Lower lobe of right lung (tissue), 2 donors: ENCODE measurements around the gene DYNC1LI1. TPM values are rescaled to one million over a fixed set of nuclear protein-coding genes. Genes with fewer than 3 reads are reported as not detected.
A peak's percentile ranks its signal among the peaks of the same experiment; 100 is the strongest.

Experiments
- ATAC-seq, 2 donors: fragments of 200-7000 bp; cut with Tn5 transposase; one replicate each; pipeline ENCODE4 v1.9.1; 2020 to 2022; ENCODE audit warnings: mild to moderate bottlenecking in 2 of 2, moderate library complexity in 2 of 2
- DNase-seq: peaks from one replicate; pipeline ENCODE4 v3.0.0-alpha.2; 2020
- H3K27ac ChIP-seq: fragments of 200-600 bp; one replicate; pipeline ENCODE4 v1.8.0; 2022
- H3K27me3 ChIP-seq: fragments of 200-600 bp; one replicate; pipeline ENCODE4 v1.8.0; 2022; ENCODE audit warnings: low read depth
- H3K36me3 ChIP-seq: fragments of 200-600 bp; one replicate; pipeline ENCODE4 v1.8.0; 2022; ENCODE audit warnings: mild to moderate bottlenecking
- H3K4me1 ChIP-seq: fragments of 200-600 bp; one replicate; pipeline ENCODE4 v1.8.0; 2022
- H3K4me3 ChIP-seq: fragments of 200-600 bp; one replicate; pipeline ENCODE4 v1.8.0; 2022; ENCODE audit warnings: mild to moderate bottlenecking
- H3K9me3 ChIP-seq: fragments of 200-600 bp; one replicate; pipeline ENCODE4 v1.8.0; 2022
- CTCF ChIP-seq: fragments of 200-600 bp; IDR thresholded peaks from one replicate; pipeline ENCODE4 v1.8.0; 2022; ENCODE audit warnings: antibody characterized with exemption, mild to moderate bottlenecking
- intact Hi-C: fragments of 100-400 bp; cut with DNase I; formaldehyde crosslinking; loops from one replicate; pipeline ENCODE4 v1.11.0; 2022
- total RNA-seq: library from RNA; stranded (reverse); fragmentation: NEBNext Ultra II Directional; extraction: Animal tissue kit (Norgen Biotek cat#: 25700); gene quantifications from one replicate; pipeline ENCODE4 v1.2.1, GENCODE V29; 2021
- donor health status: DM: no; HTN: yes; CAD: no; lungs with severe emphysema.

The DYNC1LI1 gene
- total RNA-seq, 1 donor from 2014 or later = 35.6 TPM

GRCh38 chr3:32502118-32502945 lies 68.3 kb downstream of the DYNC1LI1 start, which contains the start of gene CMTM6:
CMTM6 (minus strand) TSS chr3:32502852; CDS start chr3:32502745, 107 bp downstream.
- intact Hi-C loops = no loop called here
- H3K4me1 ChIP-seq = peaks cover 21% of the 10 kb centered on the region
- H3K27me3 ChIP-seq = no peaks in the 10 kb centered on the region
- peak; percentile 96 to 97 for ATAC-seq
- TF ChIP-seq CTCF = no peak
- peak within 1 kb of the TSS; percentile 98 for H3K27ac ChIP-seq
- peak within 1 kb of the TSS; percentile 88 for H3K4me3 ChIP-seq
- H3K36me3 ChIP-seq = no peaks in the 10 kb centered on the region
- peak; percentile 89 for DNase-seq
- no peaks in the 10 kb centered on the region for H3K9me3 ChIP-seq

GRCh38 chr3:32501783-32502117 lies 68.9 kb downstream of the DYNC1LI1 start:
- no peaks in the 10 kb centered on the region for H3K27me3 ChIP-seq
- H3K4me3 ChIP-seq = peak overlapping the region; percentile 88
- TF ChIP-seq CTCF = no peak
- intact Hi-C loops = no loop called here
- peak overlapping the region; percentile 98 for H3K27ac ChIP-seq
- no peak for DNase-seq
- H3K9me3 ChIP-seq = no peaks in the 10 kb centered on the region
- H3K36me3 ChIP-seq = no peaks in the 10 kb centered on the region
- H3K4me1 ChIP-seq = peaks cover 21% of the 10 kb centered on the region
- ATAC-seq = no peak

- Histone ChIP-seq H3K36me3 (no peaks in the 10 kb centered on the region), H3K4me3 (peak overlapping the region; percentile 88), H3K27me3 (no peaks in the 10 kb centered on the region), H3K27ac (peak overlapping the region; percentile 98), H3K4me1 (peaks cover 21% of the 10 kb centered on the region), H3K9me3 (no peaks in the 10 kb centered on the region)
- ATAC-seq = no peak
- DNase-seq = peak; percentile 69
- intact Hi-C loops = no loop called here
- no peak for TF ChIP-seq CTCF
Measured at GRCh38 chr3:32500880-32501782, 69.5 kb downstream of the DYNC1LI1 start.

- H3K4me1 ChIP-seq = peaks cover 27% of the 10 kb centered on the region
- no peaks in the 10 kb centered on the region for H3K27me3 ChIP-seq
- DNase-seq (no peak), ATAC-seq (no peak)
- H3K27ac ChIP-seq = peak overlapping the region; percentile 5
- H3K9me3 ChIP-seq = no peaks in the 10 kb centered on the region
- intact Hi-C loops = no loop called here
- no peak overlapping the region for H3K4me3 ChIP-seq
- no peaks in the 10 kb centered on the region for H3K36me3 ChIP-seq
- TF ChIP-seq CTCF = no peak
Measured at GRCh38 chr3:32500231-32500630, 70.4 kb downstream of the DYNC1LI1 start.

- no peak for ATAC-seq
- no peak for DNase-seq
- H3K27me3 ChIP-seq = no peaks in the 10 kb centered on the region
- intact Hi-C loops = no loop called here
- no peak for TF ChIP-seq CTCF
- H3K27ac ChIP-seq = no peak overlapping the region
- H3K9me3 ChIP-seq = no peaks in the 10 kb centered on the region
- no peaks in the 10 kb centered on the region for H3K36me3 ChIP-seq
- H3K4me3 ChIP-seq = no peak overlapping the region
- H3K4me1 ChIP-seq = peaks cover 29% of the 10 kb centered on the region
Measured at GRCh38 chr3:32499585-32499984, 71.1 kb downstream of the DYNC1LI1 start.
